Heart left ventricle (tissue), 16 donors: ENCODE results near the gene CEACAM8. TPM values are rescaled to one million over a fixed set of nuclear protein-coding genes. Genes with fewer than 3 reads are reported as not detected.

ENCODE experiments used
- ATAC-seq, 4 donors: fragments of 200-7000 bp; cut with Tn5 transposase; one replicate each; pipeline ENCODE4 v1.9.1; 2020 to 2022; ENCODE audit warnings: moderate library complexity in 4 of 4, mild to moderate bottlenecking in 3 of 4, moderate number of reproducible peaks in 1 of 4
- DNase-seq, 5 donors: peaks; one replicate each; pipeline ENCODE4 v3.0.0-alpha.2; 2020
- H3K27ac ChIP-seq, 12 donors: fragments of 200-600 bp; sonication (generic) in 4 of 12; one replicate each; pipeline versions ENCODE4 v1.5.0 to v1.8.0; 2016 to 2022; ENCODE audit warnings: mild to moderate bottlenecking in 2 of 12
- H3K27me3 ChIP-seq, 9 donors: fragments of 200-600 bp; sonication (generic) in 2 of 9; one replicate each; pipeline versions ENCODE4 v1.5.1 to v1.8.0; 2016 to 2022; ENCODE audit warnings: mild to moderate bottlenecking in 3 of 9
- H3K36me3 ChIP-seq, 9 donors: fragments of 200-600 bp; sonication (generic) in 2 of 9; one replicate each; pipeline versions ENCODE4 v1.5.0 to v1.8.0; 2018 to 2022; ENCODE audit warnings: mild to moderate bottlenecking in 2 of 9
- H3K4me1 ChIP-seq, 12 donors: fragments of 200-600 bp; sonication (generic) in 4 of 12; one replicate each; pipeline versions ENCODE4 v1.5.0 to v1.8.0; 2016 to 2022; ENCODE audit warnings: mild to moderate bottlenecking in 3 of 12
- H3K4me3 ChIP-seq, 12 donors: fragments of 200-600 bp; sonication (generic) in 4 of 12; one replicate each; pipeline versions ENCODE4 v1.5.0 to v1.8.0; 2017 to 2022; ENCODE audit warnings: mild to moderate bottlenecking in 9 of 12, moderate library complexity in 4 of 12
- H3K9me3 ChIP-seq, 12 donors: fragments of 200-600 bp; sonication (generic) in 4 of 12; one replicate each; pipeline versions ENCODE4 v1.5.0 to v1.8.0; 2016 to 2022; ENCODE audit warnings: mild to moderate bottlenecking in 1 of 12
- CTCF ChIP-seq, 12 donors: fragments of 200-600 bp; sonication (generic) in 4 of 12; IDR thresholded peaks; one replicate each; pipeline versions ENCODE4 v1.5.0 to v1.8.0; 2018 to 2022; ENCODE audit warnings: antibody characterized with exemption in 12 of 12, mild to moderate bottlenecking in 5 of 12
- POLR2A ChIP-seq, 2 donors: fragments of 450-650 bp; IDR thresholded peaks; one replicate each; pipeline ENCODE4 v1.6.1; 2017; ENCODE audit warnings: antibody characterized with exemption in 2 of 2, mild to moderate bottlenecking in 2 of 2, moderate library complexity in 2 of 2
- WGBS, 4 donors: extraction: QIAGEN DNeasy Blood & Tissue Kit in 2 of 4; methylation state at CpG; one replicate each; pipeline versions ENCODE4 v1.1.5 to v1.1.7; 2013 to 2018; 5-methylcytosine and 5-hydroxymethylcytosine counted together
- intact Hi-C, 10 donors: fragments of 100-400 bp; cut with DNase I; formaldehyde crosslinking; loops; one replicate each; pipeline versions ENCODE4 v1.11.1 to v1.14.2; 2022
- polyA plus RNA-seq, 2 donors: library from polyadenylated mRNA; stranded (reverse); fragments of 200-250 nt; gene quantifications; one replicate each; pipeline ENCODE4 v1.2.3, GENCODE V29; 2013
- total RNA-seq, 9 donors: library from RNA; depleted of rRNA in 2 of 9; stranded (reverse); fragments of >200 nt in 2 of 9; fragmentation: NEBNext Ultra II Directional in 3 of 9; extraction: Animal tissue kit (Norgen Biotek cat#: 25700) in 3 of 9; gene quantifications; one replicate each; pipeline versions ENCODE4 v1.1.0 to v1.2.4, GENCODE V29; 2016 to 2023
- donor health status: ischemic (EF 13 %, LVEDD 7.1; RV severe dilation, severe dysfunction).
- donor health status: healthy with polysubstance abuse.
- donor health status: DM: no; HTN: yes; CAD: no.
- donor health status: DM: no; HTN: no; CAD: no.
- donor health status: ischemic (EF 25% LVEDD 6.9; RV normal size, moderate dysfunction).
- donor health status: ischemic (EF 25% LVEDD 5.7; RV mildly dilated, moderate dysfunction).
- donor health status: healthy.
- donor health status: DM: yes; HTN: yes; CAD: no.
- donor health status: ischemic (EF 35%, LVEDD 5.7; RV mildly dilated, moderate dysfunction).
- donor health status: nonischemic (EF 11% LVEDD 7.7; RV severe dilation, severe dysfunction).
- donor health status: DM: yes; HTN: yes; CAD: no.
- donor health status: PGD.
- donor health status: ischemic (EF 29% LVEDD 5.4; RV normal size, mild dysfunction).
- donor health status: nonischemic (EF 23%, LVEDD 6.1; RV moderate dilation, normal function).

CEACAM8 gene
- total and polyA plus RNA-seq, 11 donors: 0.10 to 0.56 TPM; not detected in 9

GRCh38 chr19:42601811-42602443, 7.2 kb upstream of the CEACAM8 start:
- WGBS, 4 donors: 22 to 28% (median 25%) methylated on average over 4 to 5 of the region's 5 CpGs
- no peak overlapping the region for H3K27ac ChIP-seq
- H3K4me1 ChIP-seq: no peaks in the 10 kb centered on the region
- no peak for TF ChIP-seq POLR2A (IDR thresholded peaks at IDR 0.05)
- TF ChIP-seq CTCF (IDR thresholded peaks at IDR 0.05): no peak
- peak in 1 of 5 donors; percentile 40 for DNase-seq
- intact Hi-C loops: no loop called here
- H3K27me3 ChIP-seq: peaks cover 0 to 14% (median 2%) of the 10 kb centered on the region in 9 donors
- no peak overlapping the region for H3K4me3 ChIP-seq
- peaks cover 0 to 12% (median 0%) of the 10 kb centered on the region in 12 donors for H3K9me3 ChIP-seq
- ATAC-seq: peak in 1 of 4 donors; percentile 63
- H3K36me3 ChIP-seq: no peaks in the 10 kb centered on the region

GRCh38 chr19:42596391-42597072, 1.8 kb upstream of the CEACAM8 start:
- Histone ChIP-seq H3K36me3 (no peaks in the 10 kb centered on the region), H3K4me3 (no peak overlapping the region), H3K27ac (no peak overlapping the region), H3K4me1 (no peaks in the 10 kb centered on the region), H3K27me3 (peaks cover 0 to 12% (median 0%) of the 10 kb centered on the region in 9 donors), H3K9me3 (peaks cover 0 to 10% (median 0%) of the 10 kb centered on the region in 12 donors)
- TF ChIP-seq CTCF (IDR thresholded peaks at IDR 0.05) (peak; percentile 76 to 95 (median 89)), POLR2A (IDR thresholded peaks at IDR 0.05) (no peak)
- peak in 2 of 4 donors; percentile 49 to 71 for ATAC-seq
- 17 to 31% (median 19%) methylated on average over 13 to 16 of the region's 16 CpGs for WGBS, 4 donors
- intact Hi-C loops: loop anchor here in 8 of 10 donors (2.0 to 10.0 kb wide), 5 partner anchors 30 to 146 kb away; no protein-coding TSS in a partner anchor
- DNase-seq: peak in 3 of 5 donors; percentile 16 to 72 (median 30)

GRCh38 chr19:42595550-42596172, 937 bp upstream of the CEACAM8 start:
- Histone ChIP-seq H3K9me3 (peaks cover 0 to 10% (median 0%) of the 10 kb centered on the region in 12 donors), H3K27ac (no peak overlapping the region), H3K36me3 (no peaks in the 10 kb centered on the region), H3K4me1 (no peaks in the 10 kb centered on the region), H3K4me3 (no peak overlapping the region), H3K27me3 (peaks cover 0 to 11% (median 0%) of the 10 kb centered on the region in 9 donors)
- ATAC-seq (peak in 1 of 4 donors; percentile 33), DNase-seq (no peak)
- 78 to 82% (median 79%) methylated on average over 9 to 11 of the region's 11 CpGs for WGBS, 4 donors
- TF ChIP-seq CTCF (IDR thresholded peaks at IDR 0.05): no peak
- no peak for TF ChIP-seq POLR2A (IDR thresholded peaks at IDR 0.05)
- intact Hi-C loops: loop anchor here in 8 of 10 donors (2.0 to 10.0 kb wide), 5 partner anchors 29 to 145 kb away; no protein-coding TSS in a partner anchor

- Histone ChIP-seq H3K27me3 (no peaks in the 10 kb centered on the region), H3K9me3 (no peaks in the 10 kb centered on the region), H3K36me3 (no peaks in the 10 kb centered on the region), H3K27ac (no peak overlapping the region), H3K4me1 (no peaks in the 10 kb centered on the region), H3K4me3 (no peak overlapping the region)
- TF ChIP-seq POLR2A (IDR thresholded peaks at IDR 0.05) (no peak), CTCF (IDR thresholded peaks at IDR 0.05) (no peak)
- DNase-seq: no peak
- no peak for ATAC-seq
- WGBS, 4 donors: 83 to 87% (median 84%) methylated on average over 7 of the region's 7 CpGs
- intact Hi-C loops: loop anchor here in 4 of 10 donors (10.0 kb wide), 1 partner anchor 135 kb away; no protein-coding TSS in a partner anchor
These were observed 4.9 kb downstream of the CEACAM8 start for GRCh38 chr19:42589792-42590191.
